ENCODE data around the gene HELT. TPM values are rescaled to one million over a fixed set of nuclear protein-coding genes. Genes with fewer than 3 reads are reported as not detected.
"Not testable (repeated sequence)": the region's sequence is repeated elsewhere in the genome, so short reads cannot be mapped to it uniquely, and the experiment has no call there.

The HELT gene
- total and polyA plus RNA-seq, 11 donors: not detected

DNA sequence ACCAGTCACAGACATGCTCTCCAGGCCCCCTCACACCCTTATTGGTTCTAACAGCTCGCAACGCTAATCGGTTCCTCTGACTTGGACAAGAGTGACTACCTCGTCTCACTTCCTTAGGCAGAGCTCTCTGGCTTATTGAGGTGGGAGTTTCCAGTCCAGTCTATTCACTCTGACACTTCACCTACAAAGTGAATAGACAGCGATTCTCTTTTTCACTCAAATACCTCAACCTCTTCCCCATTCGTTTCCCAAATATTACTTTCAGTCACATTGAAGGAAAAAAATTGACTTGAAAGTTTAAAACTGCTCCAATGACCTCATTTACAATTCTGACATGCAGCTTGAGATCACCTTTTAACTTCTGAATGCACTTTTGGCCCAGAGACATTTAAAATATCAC, 17.7 kb downstream of the HELT start:
- Histone ChIP-seq H3K27ac (no peak overlapping the region), H3K36me3 (no peaks in the 10 kb centered on the region), H3K27me3 (peaks cover 0 to 9% (median 0%) of the 10 kb centered on the region in 9 donors), H3K9me3 (no peaks in the 10 kb centered on the region), H3K4me1 (peaks cover 0 to 9% (median 0%) of the 10 kb centered on the region in 12 donors), H3K4me3 (no peak overlapping the region)
- intact Hi-C loops (cut with DNase I): loop anchor here in 5 of 10 donors (5.0 to 10.0 kb wide), 4 partner anchors 61 to 269 kb away; no protein-coding TSS in a partner anchor
- 86 to 92% (median 91%) methylated on average over 6 of the region's 6 CpGs for WGBS, 4 donors
- no peak for TF ChIP-seq CTCF (IDR thresholded peaks at IDR 0.05)
- TF ChIP-seq POLR2A (IDR thresholded peaks at IDR 0.05): no peak
- DNase-seq (no peak), ATAC-seq (no peak)

DNA sequence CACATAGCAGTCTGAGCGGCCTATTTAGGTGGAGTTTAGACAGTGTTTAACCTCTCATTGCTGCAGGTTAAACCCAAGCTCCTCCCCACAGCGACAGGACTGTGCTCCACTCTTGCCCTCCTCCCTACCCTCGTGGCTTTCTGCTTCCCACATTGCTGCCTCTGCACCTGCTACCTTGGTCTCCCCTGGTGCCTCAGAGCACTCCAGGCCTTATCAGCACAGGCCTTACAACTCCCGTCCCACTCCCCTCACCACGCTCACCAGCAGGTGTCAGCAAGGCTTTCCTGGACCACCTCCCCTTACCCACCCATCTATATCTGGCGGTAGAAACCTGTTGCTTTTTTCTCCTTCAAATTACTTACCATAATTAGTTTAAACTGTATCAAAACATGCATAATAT, 18.6 kb downstream of the HELT start:
- Histone ChIP-seq H3K9me3 (no peaks in the 10 kb centered on the region), H3K27me3 (peaks cover 0 to 9% (median 0%) of the 10 kb centered on the region in 9 donors), H3K4me1 (peaks cover 0 to 9% (median 0%) of the 10 kb centered on the region in 12 donors), H3K36me3 (no peaks in the 10 kb centered on the region), H3K4me3 (no peak overlapping the region), H3K27ac (no peak overlapping the region)
- 83 to 92% (median 86%) methylated on average over 6 of the region's 6 CpGs for WGBS, 4 donors
- TF ChIP-seq CTCF (IDR thresholded peaks at IDR 0.05) (no peak), POLR2A (IDR thresholded peaks at IDR 0.05) (no peak)
- intact Hi-C loops (cut with DNase I): loop anchor here in 5 of 10 donors (5.0 to 10.0 kb wide), 4 partner anchors 60 to 268 kb away; no protein-coding TSS in a partner anchor
- ATAC-seq: no peak
- no peak for DNase-seq

GRCh38 chr4:185039508-185040273, 21.4 kb downstream of the HELT start:
- WGBS, 4 donors: 15 to 18% (median 17%) methylated on average over 15 of the region's 15 CpGs
- DNase-seq (peak in 2 of 5 donors; percentile 40 to 50), ATAC-seq (peak in 3 of 4 donors; percentile 64 to 85 (median 66))
- no peaks in the 10 kb centered on the region for H3K9me3 ChIP-seq
- H3K4me3 ChIP-seq: peak overlapping the region in 1 of 12 donors; percentile 19
- no peaks in the 10 kb centered on the region for H3K36me3 ChIP-seq
- H3K27me3 ChIP-seq: peaks cover 0 to 5% (median 0%) of the 10 kb centered on the region in 9 donors
- intact Hi-C loops (cut with DNase I): loop anchor here (1.0 to 10.0 kb wide), 16 partner anchors 53 to 268 kb away; no protein-coding TSS in a partner anchor
- no peak overlapping the region for H3K27ac ChIP-seq
- H3K4me1 ChIP-seq: peaks cover 0 to 9% (median 0%) of the 10 kb centered on the region in 12 donors
- TF ChIP-seq CTCF (IDR thresholded peaks at IDR 0.05): peak; percentile 66 to 89 (median 82)
- TF ChIP-seq POLR2A (IDR thresholded peaks at IDR 0.05): no peak

DNA sequence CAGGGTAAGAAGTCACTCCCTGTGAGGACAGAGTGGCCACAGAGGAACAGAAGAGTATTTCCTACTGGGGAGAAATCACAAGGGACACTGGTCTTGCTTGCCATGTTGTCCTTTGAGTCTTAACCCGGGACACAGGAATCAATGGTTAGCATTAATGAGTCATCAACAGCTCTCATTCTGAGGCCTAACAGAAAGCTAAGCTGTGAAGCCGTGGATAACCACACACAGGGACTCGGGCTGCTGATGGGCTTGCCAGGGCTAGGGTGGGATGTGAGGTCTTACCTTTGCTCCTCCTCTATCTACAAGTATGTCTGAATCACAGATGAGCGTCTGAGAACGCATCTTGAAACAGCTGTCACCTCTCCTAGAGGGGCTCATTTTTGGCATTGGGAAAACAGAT, 22.2 kb downstream of the HELT start:
- DNase-seq (no peak), ATAC-seq (peak in 1 of 4 donors; percentile 22)
- Histone ChIP-seq H3K4me3 (no peak overlapping the region), H3K4me1 (peaks cover 0 to 9% (median 0%) of the 10 kb centered on the region in 12 donors), H3K27me3 (peaks cover 0 to 5% (median 0%) of the 10 kb centered on the region in 9 donors), H3K27ac (no peak overlapping the region), H3K36me3 (no peaks in the 10 kb centered on the region), H3K9me3 (no peaks in the 10 kb centered on the region)
- TF ChIP-seq CTCF (IDR thresholded peaks at IDR 0.05) (no peak), POLR2A (IDR thresholded peaks at IDR 0.05) (no peak)
- intact Hi-C loops (cut with DNase I): loop anchor here (1.0 to 5.0 kb wide), 11 partner anchors 52 to 267 kb away; no protein-coding TSS in a partner anchor
- WGBS, 4 donors: 80 to 86% (median 82%) methylated on average over 5 of the region's 5 CpGs

DNA sequence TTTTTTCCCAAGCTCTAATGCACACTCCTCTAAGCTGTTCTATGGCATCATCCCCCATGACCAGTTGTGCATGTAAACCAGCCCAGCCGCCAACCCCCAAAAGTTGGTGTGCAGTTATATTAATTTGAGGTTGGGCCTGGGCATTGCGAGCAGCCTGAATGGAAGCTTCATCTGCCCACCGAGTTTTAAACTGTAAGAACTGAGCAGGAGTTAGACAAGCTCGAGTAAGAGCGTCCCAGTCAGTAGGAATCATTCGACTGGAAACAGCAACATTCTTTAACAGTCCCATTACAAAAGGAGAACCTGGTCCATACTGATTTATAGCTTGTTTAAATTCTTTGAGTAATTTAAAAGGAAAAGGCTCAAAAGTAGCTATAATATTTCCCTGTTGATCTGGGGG, 32.0 kb downstream of the HELT start:
- H3K9me3 ChIP-seq; H3K4me1 ChIP-seq; H3K27ac ChIP-seq; ATAC-seq; DNase-seq; H3K4me3 ChIP-seq; intact Hi-C loops (cut with DNase I); H3K36me3 ChIP-seq: not testable (repeated sequence)
- H3K27me3 ChIP-seq: peaks cover 0 to 11% (median 0%) of the 10 kb centered on the region in 9 donors
- 89 to 94% (median 90%) methylated on average over 6 of the region's 6 CpGs for WGBS, 4 donors

DNA sequence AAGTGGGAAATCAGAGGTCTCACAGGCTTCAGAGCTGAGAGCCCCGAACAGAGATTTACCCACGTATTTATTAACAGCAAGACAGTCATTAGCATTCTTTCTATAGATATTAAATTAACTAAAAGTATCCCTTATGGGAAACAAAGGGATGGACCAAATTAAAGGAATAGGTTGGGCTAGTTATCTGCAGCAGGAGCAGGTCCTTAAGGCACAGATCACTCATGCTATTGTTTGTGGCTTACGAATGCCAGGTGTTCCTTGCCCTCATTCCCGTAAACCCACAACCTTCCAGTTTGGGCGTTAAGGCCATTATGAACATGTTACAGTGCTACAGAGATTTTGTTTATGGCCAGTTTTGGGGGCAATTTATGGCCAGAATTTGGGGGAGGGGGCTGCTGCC, 33.0 kb downstream of the HELT start:
- intact Hi-C loops (cut with DNase I); DNase-seq; H3K27ac ChIP-seq; H3K9me3 ChIP-seq; H3K4me3 ChIP-seq; ATAC-seq; H3K4me1 ChIP-seq; H3K36me3 ChIP-seq: not testable (repeated sequence)
- H3K27me3 ChIP-seq: peaks cover 0 to 11% (median 0%) of the 10 kb centered on the region in 9 donors
- 96 to 99% (median 98%) methylated on average over 5 of the region's 5 CpGs for WGBS, 4 donors
